ENCODE measurements around the gene POU5F2. TPM values are rescaled to one million over a fixed set of nuclear protein-coding genes. Genes with fewer than 3 reads are reported as not detected.

Gene POU5F2
- total RNA-seq, 1 donor from 2014 or later, result 0.53 TPM

DNA sequence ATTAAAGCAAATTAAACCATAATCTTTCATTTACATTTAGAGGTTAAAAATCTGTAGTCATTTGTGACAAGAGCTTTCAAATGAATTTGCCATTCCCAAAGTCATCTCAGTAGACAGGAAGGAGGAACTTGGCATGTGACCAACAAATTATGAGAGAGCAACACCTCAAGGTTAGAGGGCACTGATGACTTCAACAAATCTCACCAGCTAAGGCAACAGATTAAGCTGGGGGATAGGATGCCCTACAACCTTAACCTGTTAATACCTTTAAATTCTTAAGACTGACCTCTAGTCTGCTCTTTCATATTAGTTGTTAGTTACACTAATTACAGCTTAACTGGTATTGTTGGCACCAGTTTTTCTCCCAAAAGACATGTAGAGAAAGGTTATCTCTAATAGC lies 18.4 kb downstream of the POU5F2 start:
- Histone ChIP-seq H3K27me3 (ENCODE audit: control insufficient read depth, insufficient read depth, low read length) (no peaks in the 10 kb centered on the region), H3K4me3 (ENCODE audit: low read depth, low read length) (no peak overlapping the region), H3K36me3 (ENCODE audit: control insufficient read depth, insufficient read depth, low read length) (no peaks in the 10 kb centered on the region)
- DNase-seq (ENCODE audit: low read depth) (peak; percentile 33), FAIRE-seq (no peak)
- TF ChIP-seq, protein P1, sequence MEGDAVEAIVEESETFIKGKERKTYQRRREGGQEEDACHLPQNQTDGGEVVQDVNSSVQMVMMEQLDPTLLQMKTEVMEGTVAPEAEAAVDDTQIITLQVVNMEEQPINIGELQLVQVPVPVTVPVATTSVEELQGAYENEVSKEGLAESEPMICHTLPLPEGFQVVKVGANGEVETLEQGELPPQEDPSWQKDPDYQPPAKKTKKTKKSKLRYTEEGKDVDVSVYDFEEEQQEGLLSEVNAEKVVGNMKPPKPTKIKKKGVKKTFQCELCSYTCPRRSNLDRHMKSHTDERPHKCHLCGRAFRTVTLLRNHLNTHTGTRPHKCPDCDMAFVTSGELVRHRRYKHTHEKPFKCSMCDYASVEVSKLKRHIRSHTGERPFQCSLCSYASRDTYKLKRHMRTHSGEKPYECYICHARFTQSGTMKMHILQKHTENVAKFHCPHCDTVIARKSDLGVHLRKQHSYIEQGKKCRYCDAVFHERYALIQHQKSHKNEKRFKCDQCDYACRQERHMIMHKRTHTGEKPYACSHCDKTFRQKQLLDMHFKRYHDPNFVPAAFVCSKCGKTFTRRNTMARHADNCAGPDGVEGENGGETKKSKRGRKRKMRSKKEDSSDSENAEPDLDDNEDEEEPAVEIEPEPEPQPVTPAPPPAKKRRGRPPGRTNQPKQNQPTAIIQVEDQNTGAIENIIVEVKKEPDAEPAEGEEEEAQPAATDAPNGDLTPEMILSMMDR (IDR thresholded peaks at IDR 0.05; ENCODE audit: insufficient read depth, low read length, severe bottlenecking), result no peak

DNA sequence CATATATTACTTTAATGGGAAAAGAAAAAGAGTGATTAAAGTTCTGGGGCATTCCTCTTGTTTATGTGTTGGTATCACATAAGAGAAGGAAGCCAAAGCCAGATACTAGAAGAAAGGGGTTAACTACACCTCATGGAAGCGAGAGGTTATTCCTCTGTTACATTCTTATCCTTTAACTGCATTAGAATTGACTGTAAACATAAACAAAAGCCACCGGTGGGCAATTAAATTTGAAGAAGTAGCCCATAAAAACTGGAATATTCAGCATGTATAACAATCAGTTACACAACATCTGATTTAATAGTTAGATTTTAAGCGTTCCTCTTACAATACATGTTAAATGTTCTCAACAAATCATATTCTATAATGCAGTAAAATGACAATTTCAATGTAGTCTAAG lies 18.8 kb downstream of the POU5F2 start:
- DNase-seq (ENCODE audit: low read depth) (no peak), FAIRE-seq (no peak)
- TF ChIP-seq, protein P1 (IDR thresholded peaks at IDR 0.05; ENCODE audit: insufficient read depth, low read length, severe bottlenecking), result no peak
- Histone ChIP-seq H3K36me3 (ENCODE audit: control insufficient read depth, insufficient read depth, low read length) (no peaks in the 10 kb centered on the region), H3K27me3 (ENCODE audit: control insufficient read depth, insufficient read depth, low read length) (no peaks in the 10 kb centered on the region), H3K4me3 (ENCODE audit: low read depth, low read length) (no peak overlapping the region)

DNA sequence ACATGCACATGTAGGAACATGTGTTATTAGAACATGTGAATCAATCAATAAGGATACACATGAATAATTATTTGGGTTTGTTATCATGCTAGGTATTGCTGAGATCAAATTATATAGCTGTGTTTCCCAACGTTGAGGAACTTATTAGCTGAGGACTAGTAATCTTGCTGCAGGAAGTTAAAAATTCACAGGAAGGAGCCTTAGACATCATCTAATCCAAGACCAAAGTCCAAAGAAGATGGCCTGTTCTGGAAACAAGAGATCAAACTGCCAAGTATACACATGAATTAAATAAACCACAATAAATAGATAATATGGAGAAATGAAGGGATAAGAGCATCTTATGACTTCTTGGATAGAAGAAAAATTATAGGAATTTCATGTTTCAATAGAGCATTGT lies 19.9 kb downstream of the POU5F2 start:
- no peaks in the 10 kb centered on the region for H3K27me3 ChIP-seq (ENCODE audit: control insufficient read depth, insufficient read depth, low read length)

DNA sequence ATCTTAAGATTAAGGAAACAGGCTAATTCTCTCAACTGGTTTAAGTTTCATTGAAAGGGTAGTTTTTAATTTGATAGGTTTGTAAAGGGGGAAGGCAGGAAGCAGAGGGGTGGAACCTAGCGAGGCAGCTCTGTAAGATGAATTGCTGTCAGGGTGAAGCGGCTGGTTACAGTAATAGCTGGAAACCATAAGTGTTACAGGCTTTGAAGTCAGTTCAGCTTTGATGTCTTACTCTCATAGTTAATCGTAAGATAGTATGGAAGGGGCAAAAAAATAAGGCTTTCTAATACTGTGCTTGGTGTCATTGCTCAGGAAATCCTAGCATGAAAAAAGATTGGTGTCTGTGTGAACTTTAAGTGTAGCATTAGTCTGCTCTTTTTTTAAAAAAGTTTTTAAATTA lies 20.3 kb downstream of the POU5F2 start:
- Histone ChIP-seq H3K27me3 (ENCODE audit: control insufficient read depth, insufficient read depth, low read length) (no peaks in the 10 kb centered on the region), H3K36me3 (ENCODE audit: control insufficient read depth, insufficient read depth, low read length) (no peaks in the 10 kb centered on the region), H3K4me3 (ENCODE audit: low read depth, low read length) (no peak overlapping the region)
- TF ChIP-seq, protein P1 (IDR thresholded peaks at IDR 0.05; ENCODE audit: insufficient read depth, low read length, severe bottlenecking), result no peak
- FAIRE-seq, result no peak
- DNase-seq (ENCODE audit: low read depth), result no peak

More for the DNA sequence above, 19.9 kb downstream of the POU5F2 start:
- no peak for DNase-seq (ENCODE audit: low read depth)
- H3K4me3 ChIP-seq (ENCODE audit: low read depth, low read length), result no peak overlapping the region
- TF ChIP-seq, protein P1 (IDR thresholded peaks at IDR 0.05; ENCODE audit: insufficient read depth, low read length, severe bottlenecking), result no peak
- H3K36me3 ChIP-seq (ENCODE audit: control insufficient read depth, insufficient read depth, low read length), result no peaks in the 10 kb centered on the region
- FAIRE-seq, result no peak

DNA sequence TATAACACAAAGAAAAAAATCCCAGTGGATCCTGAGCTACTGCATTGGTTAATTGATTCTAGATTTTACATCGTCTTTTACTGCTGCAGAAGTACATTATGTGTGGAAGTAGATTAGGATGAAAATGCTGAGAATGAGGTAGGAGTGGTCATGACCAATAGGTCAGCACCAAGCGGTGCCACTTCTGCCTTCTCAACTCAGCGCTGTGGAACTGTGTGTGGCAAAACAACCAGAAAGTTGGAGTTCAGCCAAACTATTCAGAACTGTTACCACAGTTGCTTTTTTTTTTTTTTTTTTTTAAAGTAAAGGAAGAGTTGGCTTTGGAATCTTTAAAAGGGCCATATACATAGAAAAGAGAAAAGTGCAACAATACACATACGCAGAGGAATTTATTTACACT lies 24.2 kb downstream of the POU5F2 start:
- peak; percentile 10 for DNase-seq (ENCODE audit: low read depth)
- Histone ChIP-seq H3K27me3 (ENCODE audit: control insufficient read depth, insufficient read depth, low read length) (no peaks in the 10 kb centered on the region), H3K4me3 (ENCODE audit: low read depth, low read length) (no peak overlapping the region), H3K36me3 (ENCODE audit: control insufficient read depth, insufficient read depth, low read length) (no peaks in the 10 kb centered on the region)
- TF ChIP-seq, protein P1 (IDR thresholded peaks at IDR 0.05; ENCODE audit: insufficient read depth, low read length, severe bottlenecking), result no peak
- FAIRE-seq, result no peak

DNA sequence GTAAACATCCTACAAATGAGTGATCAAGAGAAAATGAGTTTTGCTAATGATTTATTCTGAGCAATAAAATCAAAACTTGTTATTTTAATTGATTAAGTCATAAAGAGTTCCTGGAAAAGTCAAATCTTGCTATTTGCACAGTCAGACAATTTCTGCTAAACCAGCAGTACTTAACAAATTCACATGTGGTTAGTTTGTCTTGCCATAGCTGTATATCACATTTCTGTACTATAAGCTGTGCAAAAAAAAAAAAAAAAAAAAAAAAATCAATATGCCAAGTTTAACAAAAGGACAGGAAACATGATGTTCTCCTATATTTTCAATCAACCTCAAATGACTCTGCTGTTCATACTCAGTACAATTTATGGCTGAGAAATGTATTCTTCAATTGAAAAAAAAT lies 24.9 kb downstream of the POU5F2 start:
- Histone ChIP-seq H3K36me3 (ENCODE audit: control insufficient read depth, insufficient read depth, low read length) (no peaks in the 10 kb centered on the region), H3K27me3 (ENCODE audit: control insufficient read depth, insufficient read depth, low read length) (no peaks in the 10 kb centered on the region), H3K4me3 (ENCODE audit: low read depth, low read length) (no peak overlapping the region)
- FAIRE-seq (no peak), DNase-seq (ENCODE audit: low read depth) (no peak)
- TF ChIP-seq, protein P1 (IDR thresholded peaks at IDR 0.05; ENCODE audit: insufficient read depth, low read length, severe bottlenecking), result no peak

Data from bronchial epithelial cell (primary cell).